Loucy (cell line): ENCODE results near the gene RPL27A.

Source experiments
- EZH2phosphoT487 ChIP-seq: fragments of 200-600 bp; IDR thresholded peaks from 2 replicates; pipeline ENCODE4 v1.6.1; 2018; ENCODE audit warnings: antibody characterized with exemption, mild to moderate bottlenecking, moderate library complexity, borderline replicate concordance
- TF ChIP-seq, protein P1 (sequence below): fragments of 200-600 bp; sonication (generic); conservative IDR thresholded peaks from 2 replicates; pipeline ENCODE4 v1.5.1; 2014; ENCODE audit warnings: mild to moderate bottlenecking, antibody characterized with exemption, low read length

DNA sequence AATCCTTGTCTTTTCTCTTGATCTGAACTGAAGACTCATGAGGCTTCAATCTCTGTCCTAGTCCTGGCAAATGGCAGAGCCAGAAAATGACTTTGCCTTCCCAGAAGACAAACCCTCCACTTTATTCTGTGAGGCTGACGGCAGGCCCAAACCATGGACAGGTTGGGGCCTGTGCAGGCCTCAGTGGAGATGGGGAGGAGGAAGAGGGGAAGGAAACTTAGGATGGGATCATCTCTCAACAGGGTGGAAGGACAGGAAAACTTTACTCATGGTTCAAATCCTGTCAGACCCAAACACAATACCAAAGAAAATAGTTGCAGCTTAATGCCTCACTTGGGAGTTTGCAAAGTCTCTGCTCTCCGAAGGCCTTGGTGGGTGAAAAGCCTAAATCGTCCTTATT lies 9.8 kb downstream of the RPL27A start:
- TF ChIP-seq, protein P1, sequence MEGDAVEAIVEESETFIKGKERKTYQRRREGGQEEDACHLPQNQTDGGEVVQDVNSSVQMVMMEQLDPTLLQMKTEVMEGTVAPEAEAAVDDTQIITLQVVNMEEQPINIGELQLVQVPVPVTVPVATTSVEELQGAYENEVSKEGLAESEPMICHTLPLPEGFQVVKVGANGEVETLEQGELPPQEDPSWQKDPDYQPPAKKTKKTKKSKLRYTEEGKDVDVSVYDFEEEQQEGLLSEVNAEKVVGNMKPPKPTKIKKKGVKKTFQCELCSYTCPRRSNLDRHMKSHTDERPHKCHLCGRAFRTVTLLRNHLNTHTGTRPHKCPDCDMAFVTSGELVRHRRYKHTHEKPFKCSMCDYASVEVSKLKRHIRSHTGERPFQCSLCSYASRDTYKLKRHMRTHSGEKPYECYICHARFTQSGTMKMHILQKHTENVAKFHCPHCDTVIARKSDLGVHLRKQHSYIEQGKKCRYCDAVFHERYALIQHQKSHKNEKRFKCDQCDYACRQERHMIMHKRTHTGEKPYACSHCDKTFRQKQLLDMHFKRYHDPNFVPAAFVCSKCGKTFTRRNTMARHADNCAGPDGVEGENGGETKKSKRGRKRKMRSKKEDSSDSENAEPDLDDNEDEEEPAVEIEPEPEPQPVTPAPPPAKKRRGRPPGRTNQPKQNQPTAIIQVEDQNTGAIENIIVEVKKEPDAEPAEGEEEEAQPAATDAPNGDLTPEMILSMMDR = no peak
- no peak for TF ChIP-seq EZH2phosphoT487
